MCF 10A (cell line): ENCODE measurements around the gene MPZL2. TPM values are rescaled to one million over a fixed set of nuclear protein-coding genes. Genes with fewer than 3 reads are reported as not detected.

Source experiments
- BruUV-seq: library from RNA; stranded (reverse); fragments of 400-500 nt; replicated peaks from 2 replicates; lab custom pipeline; 2021; lab: Mats Ljungman, UMichigan
- CTCF ChIA-PET: fragments of 300-600 bp; sonication (Branson Sonifier 250); formaldehyde crosslinking; extraction: SDS; loops from one replicate; lab custom pipeline; 2021; ENCODE audit warnings: antibody characterized with exemption, inconsistent platforms; lab: Yijun Ruan, JAX
- POLR2A ChIA-PET: fragments of 300-600, 350-650 bp; sonication (Branson Sonifier 250); formaldehyde crosslinking; extraction: SDS; loops from one replicate; lab custom pipeline; 2020; ENCODE audit warnings: antibody characterized with exemption, inconsistent platforms; lab: Yijun Ruan, JAX
- DNase-seq: peaks from one replicate; pipeline ENCODE4 v3.0.0-alpha.2; 2018; ENCODE audit not compliant: unreplicated experiment
- H3K27ac Mint-ChIP-seq: one replicate; pipeline ENCODE4 v1.8.0; 2022; ENCODE audit warnings: mild to moderate bottlenecking, low read depth, mixed read lengths; ENCODE audit not compliant: unreplicated experiment
- H3K27me3 Mint-ChIP-seq: one replicate; pipeline ENCODE4 v1.8.0; 2022; ENCODE audit warnings: mixed read lengths; ENCODE audit not compliant: insufficient read depth, unreplicated experiment
- H3K36me3 Mint-ChIP-seq: one replicate; pipeline ENCODE4 v1.8.0; 2022; ENCODE audit warnings: mild to moderate bottlenecking, moderate library complexity, mixed read lengths; ENCODE audit not compliant: insufficient read depth, unreplicated experiment
- H3K4me1 Mint-ChIP-seq: one replicate; pipeline ENCODE4 v1.8.0; 2022; ENCODE audit warnings: mixed read lengths; ENCODE audit not compliant: insufficient read depth, unreplicated experiment
- H3K4me3 Mint-ChIP-seq: one replicate; pipeline ENCODE4 v1.8.0; 2022; ENCODE audit warnings: mild to moderate bottlenecking, moderate library complexity, mixed read lengths; ENCODE audit not compliant: unreplicated experiment
- H3K9me3 Mint-ChIP-seq: one replicate; pipeline ENCODE4 v1.8.0; 2022; ENCODE audit warnings: mixed read lengths; ENCODE audit not compliant: unreplicated experiment
- CTCF ChIP-seq: fragments of 200-600 bp; IDR thresholded peaks from one replicate; pipeline ENCODE4 v1.8.0; 2022; ENCODE audit warnings: antibody characterized with exemption, mild to moderate bottlenecking; ENCODE audit not compliant: unreplicated experiment
- intact Hi-C: fragments of 100-400 bp; cut with micrococcal nuclease; formaldehyde crosslinking; loops from 2 replicates; pipeline ENCODE4 v1.14.1; 2022
- total RNA-seq: library from RNA; stranded (reverse); gene quantifications from 2 replicates; pipeline ENCODE4 v1.2.3, GENCODE V29; 2022

The MPZL2 gene
- total RNA-seq, 1 experiment from 2014 or later: 13.7 TPM

GRCh38 chr11:118230088-118230487 is 34.0 kb downstream of the MPZL2 start:
- CTCF ChIA-PET: no interaction called here
- Mint-ChIP-seq H3K4me3 (no peak overlapping the region), H3K36me3 (peaks cover 18% of the 10 kb centered on the region), H3K27ac (no peak overlapping the region), H3K9me3 (no peaks in the 10 kb centered on the region), H3K4me1 (no peaks in the 10 kb centered on the region), H3K27me3 (no peaks in the 10 kb centered on the region)
- BruUV-seq: no TSS peak
- intact Hi-C loops: no loop called here
- POLR2A ChIA-PET: interaction anchor here (0.7 to 0.9 kb wide), 2 partner anchors 9 to 53 kb away, joined by 4 read pairs; no protein-coding TSS in a partner anchor
- no peak for TF ChIP-seq CTCF
- DNase-seq: no peak

- no peaks in the 10 kb centered on the region for H3K4me1 Mint-ChIP-seq
- no peak for DNase-seq
- no peak overlapping the region for H3K4me3 Mint-ChIP-seq
- no peak overlapping the region for H3K27ac Mint-ChIP-seq
- ChIA-PET CTCF (no interaction called here), POLR2A (interaction anchor here (0.6 to 0.9 kb wide), 3 partner anchors 30 to 53 kb away, joined by 3 to 4 read pairs (median 3); no protein-coding TSS in a partner anchor)
- no peak for TF ChIP-seq CTCF
- intact Hi-C loops: no loop called here
- H3K9me3 Mint-ChIP-seq: no peaks in the 10 kb centered on the region
- peaks cover 21% of the 10 kb centered on the region for H3K36me3 Mint-ChIP-seq
- BruUV-seq: no TSS peak
- H3K27me3 Mint-ChIP-seq: no peaks in the 10 kb centered on the region
Measured at GRCh38 chr11:118229274-118229847, 34.7 kb downstream of the MPZL2 start.

DNA sequence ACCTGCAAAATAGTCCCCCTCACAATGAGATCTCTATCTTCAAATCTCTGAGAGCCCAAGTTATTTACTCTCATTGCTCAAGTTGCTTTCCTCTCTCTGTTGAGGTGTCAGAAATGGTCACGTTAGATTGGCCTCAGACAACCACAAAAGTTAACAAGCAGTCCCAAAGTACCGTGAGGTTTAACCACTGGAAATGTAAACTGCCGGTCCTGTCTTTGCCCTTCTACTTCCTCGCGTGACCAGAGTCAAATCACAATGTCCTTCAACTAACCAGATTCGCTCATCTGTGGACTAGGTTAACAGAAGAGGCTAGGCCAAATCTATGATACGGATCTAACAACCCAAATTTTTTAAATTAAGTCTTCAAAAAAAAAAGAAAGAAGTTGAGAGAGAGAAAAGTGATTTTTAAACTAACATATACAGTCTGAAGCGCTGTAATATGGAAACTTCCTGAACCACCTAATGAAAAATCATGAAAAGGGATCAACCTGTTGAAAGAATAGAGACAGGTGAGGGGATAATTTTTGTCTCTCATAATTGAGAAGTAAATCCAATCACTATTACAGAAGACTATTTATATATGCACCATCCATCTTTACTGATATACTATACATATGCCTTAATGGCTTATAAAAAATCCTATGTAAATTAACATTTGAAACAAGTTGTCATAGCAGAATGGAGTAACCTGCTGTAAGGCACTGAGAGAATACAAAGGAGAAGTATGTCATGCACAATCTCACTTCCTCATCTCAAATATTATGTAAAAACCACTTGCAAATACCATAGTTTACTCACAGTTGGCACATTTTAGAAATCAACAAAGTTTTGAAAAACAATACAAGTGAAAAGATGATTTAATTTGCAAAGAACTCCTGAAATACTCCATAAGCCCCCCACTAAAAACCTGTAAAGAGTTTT is 36.0 kb downstream of the MPZL2 start:
- peaks cover 15% of the 10 kb centered on the region for H3K36me3 Mint-ChIP-seq
- H3K27ac Mint-ChIP-seq: no peak overlapping the region
- ChIA-PET CTCF (no interaction called here), POLR2A (no interaction called here)
- no peaks in the 10 kb centered on the region for H3K27me3 Mint-ChIP-seq
- H3K9me3 Mint-ChIP-seq: no peaks in the 10 kb centered on the region
- intact Hi-C loops: no loop called here
- DNase-seq: no peak
- BruUV-seq: no TSS peak
- H3K4me3 Mint-ChIP-seq: no peak overlapping the region
- no peaks in the 10 kb centered on the region for H3K4me1 Mint-ChIP-seq
- no peak for TF ChIP-seq CTCF

DNA sequence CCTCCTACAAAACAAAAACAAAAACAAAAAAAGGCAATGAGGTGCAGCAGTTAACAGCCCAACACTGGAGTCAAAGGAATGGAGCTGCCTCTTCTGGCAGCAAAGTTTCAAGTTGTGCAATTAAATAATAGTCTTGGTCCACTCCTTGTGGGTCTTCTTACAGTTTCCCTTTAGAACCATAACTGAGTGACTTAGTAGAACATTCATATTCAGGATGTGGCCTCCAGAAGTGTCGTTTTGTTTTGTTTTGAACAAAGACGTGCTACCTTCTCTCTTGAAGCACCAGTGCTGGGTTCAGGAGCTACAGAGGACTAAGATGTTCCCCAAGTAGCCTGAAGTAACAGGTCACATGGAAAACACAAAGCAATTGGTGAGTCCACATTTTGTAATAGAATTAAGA is 37.3 kb downstream of the MPZL2 start:
- H3K27ac Mint-ChIP-seq: no peak overlapping the region
- intact Hi-C loops: no loop called here
- ChIA-PET CTCF (interaction anchor here (1.0 to 1.6 kb wide), 3 partner anchors 15 to 69 kb away, joined by 3 to 7 read pairs (median 3); no protein-coding TSS in a partner anchor), POLR2A (interaction anchor here (0.6 kb wide), 1 partner anchor 357 kb away, joined by 3 read pairs; no protein-coding TSS in a partner anchor)
- H3K4me3 Mint-ChIP-seq: no peak overlapping the region
- H3K4me1 Mint-ChIP-seq: no peaks in the 10 kb centered on the region
- H3K9me3 Mint-ChIP-seq: no peaks in the 10 kb centered on the region
- no peak for DNase-seq
- H3K36me3 Mint-ChIP-seq: peaks cover 20% of the 10 kb centered on the region
- no TSS peak for BruUV-seq
- no peaks in the 10 kb centered on the region for H3K27me3 Mint-ChIP-seq
- TF ChIP-seq CTCF: no peak
